SK-MEL-5 (cell line): ENCODE data around the gene PTPRA. TPM values are rescaled to one million over a fixed set of nuclear protein-coding genes. Genes with fewer than 3 reads are reported as not detected.
"Not testable (repeated sequence)": the region's sequence is repeated elsewhere in the genome, so short reads cannot be mapped to it uniquely, and the experiment has no call there.

ENCODE experiments used
- DNase-seq: peaks from one replicate; pipeline ENCODE4 v3.0.0-alpha.2; 2016; ENCODE audit warnings: low read depth, low spot score
- in situ Hi-C: cut with HindIII; loops from 2 replicates; pipeline ENCODE4 v1.10.0; 2016; ENCODE audit warnings: low sequenced_read_pairs, high pct_unique_total_duplicates, low pct_unique_long_range_greater_than_20kb
- total RNA-seq: library from RNA; depleted of rRNA; stranded (reverse); fragments of >200 nt; shearing (Covaris generic); gene quantifications from 2 replicates; pipeline ENCODE4 v1.2.3, GENCODE V29; 2014

PTPRA gene
- total RNA-seq, 1 experiment from 2014 or later: 35.2 TPM

DNA sequence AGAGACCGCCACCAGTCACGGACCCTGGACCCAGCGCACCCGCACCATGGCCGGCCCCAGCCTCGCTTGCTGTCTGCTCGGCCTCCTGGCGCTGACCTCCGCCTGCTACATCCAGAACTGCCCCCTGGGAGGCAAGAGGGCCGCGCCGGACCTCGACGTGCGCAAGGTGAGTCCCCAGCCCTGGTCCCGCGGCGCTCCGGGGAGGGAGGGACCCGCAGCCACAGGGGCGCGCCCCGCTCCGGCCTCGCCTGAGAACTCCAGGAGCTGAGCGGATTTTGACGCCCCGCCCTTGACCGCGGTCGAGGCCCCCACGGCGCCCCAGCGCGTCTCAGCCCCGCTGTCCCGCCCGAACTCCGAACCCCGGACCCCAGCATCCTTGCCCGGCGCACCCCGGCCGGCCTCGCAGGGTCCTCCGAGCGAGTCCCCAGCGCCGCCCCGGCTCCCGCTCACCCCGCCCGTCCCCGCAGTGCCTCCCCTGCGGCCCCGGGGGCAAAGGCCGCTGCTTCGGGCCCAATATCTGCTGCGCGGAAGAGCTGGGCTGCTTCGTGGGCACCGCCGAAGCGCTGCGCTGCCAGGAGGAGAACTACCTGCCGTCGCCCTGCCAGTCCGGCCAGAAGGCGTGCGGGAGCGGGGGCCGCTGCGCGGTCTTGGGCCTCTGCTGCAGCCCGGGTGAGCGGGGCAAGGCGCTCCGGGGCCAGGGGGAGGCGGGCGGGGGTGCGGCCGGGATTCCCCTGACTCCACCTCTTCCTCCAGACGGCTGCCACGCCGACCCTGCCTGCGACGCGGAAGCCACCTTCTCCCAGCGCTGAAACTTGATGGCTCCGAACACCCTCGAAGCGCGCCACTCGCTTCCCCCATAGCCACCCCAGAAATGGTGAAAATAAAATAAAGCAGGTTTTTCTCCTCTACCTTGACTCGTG lies 198.6 kb downstream of the PTPRA start, which contains the start of gene OXT:
Gene OXT (plus strand): TSS at position 11 of the 920 bp plus-strand sequence. CDS start 36 bp downstream, at position 47.
- in situ Hi-C loops: no loop called here

DNA sequence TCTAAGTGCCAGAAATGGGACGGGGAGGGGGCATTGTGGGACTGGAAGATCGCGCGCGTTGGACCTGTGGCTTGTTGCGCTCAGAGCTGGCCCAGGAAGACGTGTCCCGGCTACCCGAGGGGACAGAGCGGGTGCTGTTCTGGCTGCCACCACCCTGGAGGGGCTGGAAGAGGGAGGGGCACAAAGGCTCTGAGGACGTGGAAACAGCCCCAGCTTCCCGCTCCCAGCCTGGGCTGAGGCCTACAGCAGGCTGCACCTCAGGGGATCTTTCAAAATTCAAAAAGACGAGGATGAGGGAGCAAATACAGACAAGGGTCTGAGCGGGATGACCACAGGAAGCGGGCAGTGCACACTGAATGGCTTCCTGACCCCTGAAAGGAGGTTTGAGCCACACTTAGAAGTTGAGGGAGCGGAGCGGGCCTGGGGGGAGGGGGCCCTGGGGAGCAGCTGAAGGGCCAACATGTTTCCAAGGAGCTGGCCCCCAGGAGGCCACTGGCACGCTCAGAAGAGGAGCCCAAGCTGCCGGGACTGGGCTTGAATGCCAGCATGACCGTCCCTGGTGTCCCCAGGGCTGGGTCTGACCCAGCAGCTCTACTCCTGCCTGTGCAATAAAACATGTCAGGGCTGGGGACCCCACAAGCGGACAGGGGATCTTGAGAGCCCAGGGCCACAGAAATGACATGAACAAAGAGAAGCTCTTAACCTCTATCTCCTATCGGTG lies 199.4 kb downstream of the PTPRA start:
- in situ Hi-C loops: no loop called here
- no peak for DNase-seq

More for the DNA sequence above, 198.6 kb downstream of the PTPRA start, which contains the start of gene OXT:
- DNase-seq: no peak

DNA sequence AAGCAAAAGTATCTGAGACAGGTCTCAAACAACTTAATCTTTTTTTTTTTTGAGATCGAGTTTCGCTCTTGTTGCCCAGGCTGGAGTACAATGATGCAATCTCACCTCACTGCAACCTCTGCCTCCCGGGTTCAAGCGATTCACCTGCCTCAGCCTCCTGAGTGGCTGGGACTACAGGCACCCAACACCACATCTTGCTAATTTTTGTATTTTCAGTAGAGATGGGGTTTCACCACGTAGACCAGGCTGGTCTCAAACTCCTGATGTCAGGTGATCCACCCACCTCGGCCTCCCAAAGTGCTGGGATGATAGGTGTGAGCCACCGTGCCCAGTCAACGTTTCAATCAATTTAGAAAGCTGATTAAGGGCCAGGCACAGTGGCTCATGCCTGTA lies 200.0 kb downstream of the PTPRA start:
- DNase-seq, in situ Hi-C loops: not testable (repeated sequence)

DNA sequence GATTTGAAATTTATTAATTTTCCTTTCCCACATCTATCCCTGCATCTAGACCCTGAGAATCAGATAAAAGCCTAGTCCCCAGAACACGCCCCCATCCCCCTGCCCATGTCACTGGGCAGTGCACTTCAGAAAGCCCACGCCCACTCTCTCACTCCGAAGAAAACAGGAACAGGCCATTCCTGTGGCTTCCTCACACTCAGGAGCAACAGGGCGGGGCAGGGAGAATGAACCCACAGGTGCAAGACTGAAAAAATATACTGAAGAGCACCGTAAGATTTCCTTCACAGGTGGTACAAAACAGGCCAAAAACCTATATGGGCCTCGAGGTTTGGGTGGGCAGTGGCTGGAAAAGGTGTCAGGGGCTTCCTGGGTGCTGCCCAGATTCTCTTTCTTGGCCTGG lies 201.5 kb downstream of the PTPRA start:
- in situ Hi-C loops: no loop called here
- DNase-seq: no peak

DNA sequence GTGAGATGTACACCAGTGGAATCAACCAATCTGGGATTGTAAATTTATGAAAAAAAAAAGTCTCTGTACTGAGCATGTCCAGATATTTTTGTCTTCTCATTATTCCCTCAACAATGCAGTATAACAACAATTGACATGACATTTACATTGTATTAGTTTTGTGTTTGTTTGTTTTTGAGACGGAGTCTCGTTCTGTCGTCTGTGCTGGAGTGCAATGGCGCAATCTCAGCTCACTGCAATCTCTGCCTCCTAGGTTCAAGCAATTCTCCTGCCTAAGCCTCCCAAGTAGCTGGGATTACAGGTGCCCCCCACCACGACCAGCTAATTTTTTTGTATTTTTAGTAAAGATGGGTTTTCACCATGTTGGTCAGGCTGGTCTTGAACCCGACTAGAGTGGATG lies 202.0 kb downstream of the PTPRA start:
- DNase-seq, in situ Hi-C loops: not testable (repeated sequence)

DNA sequence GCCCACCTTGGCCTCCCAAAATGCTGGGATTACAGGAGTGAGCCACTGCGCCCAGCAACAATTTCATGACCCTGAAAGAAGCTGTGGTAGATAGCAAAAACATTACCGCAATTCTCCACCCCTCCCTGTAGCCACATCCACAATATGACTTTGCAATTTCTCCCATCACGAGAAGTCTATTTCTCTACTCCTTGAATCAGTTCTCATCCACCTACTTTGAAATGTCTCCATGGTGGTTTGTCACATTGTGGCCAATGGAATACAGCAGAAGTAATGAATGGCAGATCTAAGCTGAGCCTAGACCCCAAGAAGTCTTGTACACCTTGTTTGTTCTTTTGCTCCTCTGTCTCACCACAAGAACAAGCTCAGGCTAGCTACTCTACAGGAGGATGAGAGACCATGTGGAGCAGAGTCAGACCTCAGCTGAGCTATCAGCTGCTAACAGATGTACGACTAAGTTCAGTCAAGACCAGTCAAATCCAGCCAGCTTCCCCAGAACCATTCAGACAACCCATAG lies 204.4 kb downstream of the PTPRA start:
- in situ Hi-C loops: no loop called here
- no peak for DNase-seq

DNA sequence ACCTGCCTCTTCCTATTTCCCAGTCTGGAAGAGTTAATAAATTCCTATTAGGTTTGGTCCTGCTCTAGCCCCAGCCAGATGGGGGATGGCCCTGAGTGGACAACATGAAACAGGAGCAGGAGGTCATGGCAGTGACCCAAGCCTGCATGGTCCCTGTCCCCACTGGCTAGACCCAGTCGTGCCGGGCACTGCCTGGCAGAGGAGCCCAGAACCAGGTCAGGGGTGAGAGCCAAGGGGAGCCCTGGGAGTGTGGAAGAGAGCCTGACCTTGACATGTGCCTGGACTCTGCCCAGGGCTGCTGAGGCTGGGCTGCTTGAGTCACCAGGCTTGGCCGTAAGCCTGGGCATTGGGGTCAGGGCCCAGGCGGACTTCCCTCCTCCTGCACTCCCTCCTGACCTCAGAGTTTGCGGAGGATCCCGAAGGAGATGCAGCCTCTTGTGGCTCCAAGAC lies 207.7 kb downstream of the PTPRA start:
- DNase-seq: no peak
- in situ Hi-C loops: no loop called here

DNA sequence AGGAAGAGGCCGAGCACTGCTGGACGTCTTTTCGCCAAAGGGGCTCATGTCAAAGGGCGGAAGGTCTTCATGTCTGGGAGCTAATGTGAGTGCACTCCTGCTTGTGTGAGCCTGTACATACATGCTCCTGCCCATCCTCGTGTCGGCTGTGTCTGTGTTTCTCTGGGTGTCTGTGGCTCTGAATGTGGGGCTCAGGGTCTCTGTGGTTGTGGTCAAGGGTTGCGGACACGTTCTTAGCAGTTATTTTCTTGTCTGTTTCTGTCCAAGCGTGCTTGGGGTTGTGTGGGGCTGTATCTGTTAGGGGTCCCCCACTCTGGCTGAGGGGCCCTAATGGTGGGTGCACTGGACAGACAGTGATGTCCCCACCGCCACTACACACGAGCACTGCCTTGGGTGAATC lies 208.4 kb downstream of the PTPRA start:
- in situ Hi-C loops: no loop called here
- no peak for DNase-seq

DNA sequence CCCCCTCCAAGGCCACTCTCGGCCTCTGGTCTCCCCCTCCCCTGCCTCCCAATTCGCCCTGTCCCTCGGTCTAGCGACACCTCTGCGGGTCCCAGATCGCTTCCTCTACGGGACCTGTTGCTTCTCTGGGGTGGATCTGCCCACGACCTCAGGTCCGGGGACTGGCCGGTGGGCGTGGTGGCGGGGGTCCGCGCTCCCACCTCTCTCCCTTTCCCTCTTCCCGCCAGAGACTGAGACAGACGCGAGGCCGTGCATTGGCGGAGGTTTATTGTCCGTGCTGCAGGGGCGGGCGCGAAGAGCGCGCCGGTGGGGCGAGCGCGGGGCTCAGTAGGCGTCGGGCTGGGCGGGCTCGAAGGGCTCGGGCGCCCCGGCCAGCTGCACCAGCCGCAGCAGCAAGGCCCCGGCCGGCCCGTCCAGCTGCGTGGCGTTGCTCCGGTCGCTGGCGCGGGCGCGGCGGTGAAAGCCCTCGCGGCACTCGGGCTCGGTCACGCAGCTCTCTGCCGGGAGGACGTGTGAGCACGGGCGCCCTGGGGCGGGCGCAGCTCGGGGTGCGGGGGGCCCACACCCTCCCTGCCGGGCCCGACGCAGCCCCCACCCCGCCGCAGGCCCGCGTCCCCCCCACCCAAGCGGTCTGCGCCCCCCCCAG lies 209.1 kb downstream of the PTPRA start:
- in situ Hi-C loops: no loop called here
- no peak for DNase-seq

DNA sequence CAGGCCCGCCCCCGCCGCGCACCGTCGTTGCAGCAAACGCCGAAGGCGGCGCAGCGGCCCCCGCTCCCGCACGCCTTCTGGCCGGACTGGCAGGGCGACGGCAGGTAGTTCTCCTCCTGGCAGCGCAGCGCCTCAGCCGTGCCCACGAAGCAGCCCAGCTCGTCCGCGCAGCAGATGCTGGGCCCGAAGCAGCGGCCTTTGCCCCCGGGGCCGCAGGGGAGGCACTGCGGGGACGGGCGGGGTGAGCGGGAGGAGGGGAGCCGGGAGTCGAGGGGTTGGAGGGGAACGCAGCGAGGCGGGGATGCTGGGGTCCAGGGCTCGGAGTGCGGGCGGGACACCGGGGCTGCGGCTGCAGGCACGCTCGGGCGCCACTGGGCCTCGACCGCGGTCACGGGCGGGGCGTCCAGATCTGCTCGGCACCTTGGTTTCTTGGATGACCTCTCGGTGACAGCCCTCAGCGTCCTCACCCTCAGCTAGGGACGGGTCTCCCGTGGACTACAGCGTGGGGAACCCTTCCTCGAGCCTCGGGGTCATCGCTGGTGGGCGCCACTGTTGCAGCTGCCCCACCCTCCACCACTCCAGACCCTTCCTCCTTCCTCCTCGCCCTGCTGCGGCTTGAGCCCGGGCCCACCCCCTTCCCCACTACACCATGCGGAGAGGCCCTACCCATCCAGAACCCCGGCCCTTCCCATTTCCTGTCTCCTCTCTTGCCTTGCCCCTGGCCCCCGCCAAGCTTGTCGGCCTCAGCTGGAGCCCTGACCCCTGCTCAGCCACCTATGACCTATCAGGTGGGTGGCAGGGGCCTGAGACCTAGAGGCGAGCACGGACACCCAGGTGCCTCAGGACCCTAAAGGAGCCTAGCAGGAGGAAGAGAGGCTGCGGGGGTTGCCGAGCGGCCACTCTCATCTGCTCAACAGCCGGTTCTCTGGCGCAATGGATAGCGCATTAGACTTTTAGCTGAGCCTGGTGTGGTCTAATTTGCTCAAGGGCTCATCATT lies 210.0 kb downstream of the PTPRA start:
- in situ Hi-C loops: no loop called here
- no peak for DNase-seq

DNA sequence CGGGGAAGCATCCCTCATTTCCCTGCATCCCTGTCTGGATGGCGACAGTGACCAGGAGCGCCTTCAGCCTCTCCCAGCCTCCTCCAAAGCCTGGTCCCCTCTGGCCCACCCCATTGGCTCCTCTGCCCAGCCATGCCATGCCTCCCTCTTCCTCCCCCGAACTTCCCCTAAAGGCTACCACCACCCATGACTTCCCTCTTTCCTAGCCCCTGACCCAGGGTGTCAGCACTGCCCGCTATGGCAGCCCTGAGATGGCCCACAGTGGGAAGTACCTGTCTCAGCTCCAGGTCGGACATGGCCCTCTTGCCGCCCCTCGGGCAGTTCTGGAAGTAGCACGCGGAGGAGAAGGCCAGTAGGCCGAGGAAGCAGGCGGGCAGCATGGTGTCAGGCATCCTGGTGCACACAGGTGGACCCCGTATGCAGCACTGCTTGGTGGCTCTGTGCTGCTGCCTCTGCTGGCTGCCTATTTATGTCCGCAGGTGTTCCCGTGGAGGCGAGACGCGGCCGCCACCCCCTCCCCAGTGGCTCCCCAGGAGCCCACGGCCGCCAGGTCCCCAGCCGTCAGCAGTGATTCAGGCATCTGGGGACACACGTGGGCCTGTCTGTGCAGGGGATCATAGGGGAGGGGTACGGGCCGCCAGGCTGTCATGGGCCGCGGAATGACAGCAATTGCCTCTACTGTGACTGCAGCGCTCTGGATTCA lies 211.2 kb downstream of the PTPRA start, which contains the start of gene AVP:
Gene AVP (minus strand): TSS at position 442 of the 703 bp plus-strand sequence. CDS start 50 bp downstream, at position 392.
- in situ Hi-C loops: no loop called here
- no peak for DNase-seq

DNA sequence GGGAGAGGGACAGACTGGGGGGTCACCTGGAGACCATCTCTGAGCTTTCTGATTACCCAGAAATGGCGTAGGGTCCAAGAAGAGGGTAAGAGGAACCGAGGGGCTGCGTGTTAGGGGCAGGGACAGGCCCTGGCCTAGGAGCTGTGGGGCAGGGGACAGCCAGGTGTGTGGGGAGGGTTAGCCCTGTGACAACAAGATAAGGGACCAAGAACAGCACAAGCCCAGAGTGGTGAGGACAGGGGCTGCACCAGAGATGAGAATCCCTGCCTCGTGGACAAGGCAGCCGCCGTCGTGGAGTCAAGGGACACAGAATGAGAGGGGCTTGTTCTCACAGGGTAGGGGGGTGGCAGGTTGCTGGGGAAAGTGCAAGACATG lies 211.7 kb downstream of the PTPRA start:
- in situ Hi-C loops: no loop called here
- DNase-seq: no peak

DNA sequence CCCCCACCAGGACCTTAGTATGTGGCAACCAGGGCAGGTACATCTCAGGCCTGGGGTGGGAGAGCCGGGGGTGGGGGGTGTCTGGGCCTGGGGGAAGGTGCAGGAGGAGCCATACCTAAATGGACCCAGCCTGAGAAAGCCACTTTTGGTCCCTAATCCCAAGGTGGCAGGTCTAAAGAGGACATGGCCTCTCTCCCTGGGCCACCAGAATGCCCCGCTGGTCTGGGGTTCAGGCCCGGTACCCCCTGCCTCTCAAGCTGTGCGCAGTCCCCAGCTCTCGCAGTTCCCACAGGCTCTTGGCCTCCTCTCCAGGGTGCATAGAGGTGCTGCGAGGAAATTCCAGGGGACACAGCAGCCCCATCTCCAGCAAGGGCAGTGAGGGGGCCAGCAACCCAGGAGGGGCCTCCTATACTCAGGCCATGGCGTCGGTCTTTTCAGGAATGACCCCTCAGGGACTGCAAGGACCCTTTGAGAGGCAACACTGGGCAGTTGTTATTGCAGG lies 212.3 kb downstream of the PTPRA start:
- in situ Hi-C loops: no loop called here
- no peak for DNase-seq

DNA sequence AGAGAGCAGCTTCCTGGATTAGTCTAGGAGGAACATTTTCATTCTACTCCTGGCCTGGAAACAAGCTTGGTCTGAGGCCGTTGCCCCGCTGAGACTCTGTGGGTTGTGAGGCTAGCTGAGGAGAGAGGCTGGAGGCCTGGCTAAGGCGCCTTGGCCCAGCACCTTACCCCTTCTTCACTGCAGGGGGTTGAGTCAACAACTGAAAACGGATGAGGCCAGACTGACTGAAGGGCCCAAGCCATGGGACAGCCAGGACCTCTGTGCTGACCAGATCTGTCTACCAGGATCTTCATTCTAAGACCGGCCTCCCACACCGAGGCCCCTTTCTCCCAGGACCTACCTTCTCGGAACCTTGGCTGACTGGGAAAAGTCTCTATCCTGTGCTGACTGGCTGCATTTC lies 214.8 kb downstream of the PTPRA start:
- DNase-seq: no peak
- in situ Hi-C loops: no loop called here
